GM18507 (cell line): ENCODE data around the gene RNLS.

ENCODE experiments used
- DNase-seq: peaks from one replicate; pipeline ENCODE4 v3.0.0; 2011; ENCODE audit warnings: low read depth; ENCODE audit not compliant: insufficient read length; ENCODE audit errors: extremely low spot score
- FAIRE-seq: peaks from 2 replicates; lab custom pipeline; 2011; peaks lifted over from hg19 to GRCh38; lab: Jason Lieb, UNC

Gene RNLS

GRCh38 chr10:88456730-88457129 is 126.4 kb downstream of the RNLS start:
- FAIRE-seq (no peak), DNase-seq (no peak)

GRCh38 chr10:88455831-88456230 is 127.3 kb downstream of the RNLS start:
- DNase-seq = no peak
- FAIRE-seq = no peak

- DNase-seq = no peak
These were observed 132.9 kb downstream of the RNLS start for GRCh38 chr10:88450201-88450600.

GRCh38 chr10:88442716-88443115 is 140.4 kb downstream of the RNLS start:
- DNase-seq (no peak), FAIRE-seq (no peak)

More at GRCh38 chr10:88450201-88450600, 132.9 kb downstream of the RNLS start:
- peak; percentile 9 for FAIRE-seq

GRCh38 chr10:88440541-88440940 is 142.6 kb downstream of the RNLS start:
- no peak for FAIRE-seq

GRCh38 chr10:88439932-88440331 is 143.2 kb downstream of the RNLS start:
- FAIRE-seq (no peak), DNase-seq (no peak)

More at GRCh38 chr10:88440541-88440940, 142.6 kb downstream of the RNLS start:
- DNase-seq = no peak

- DNase-seq = no peak
- FAIRE-seq = no peak
These were observed 145.7 kb downstream of the RNLS start for GRCh38 chr10:88437411-88437810.

- DNase-seq (no peak), FAIRE-seq (no peak)
These were observed 149.4 kb downstream of the RNLS start for GRCh38 chr10:88433565-88434186.

- FAIRE-seq (no peak), DNase-seq (no peak)
These were observed 152.0 kb downstream of the RNLS start for GRCh38 chr10:88431103-88431502.

GRCh38 chr10:88428976-88429375 is 154.1 kb downstream of the RNLS start:
- DNase-seq (no peak), FAIRE-seq (no peak)

- DNase-seq = no peak
- FAIRE-seq = no peak
These were observed 154.7 kb downstream of the RNLS start for GRCh38 chr10:88428442-88428841.

GRCh38 chr10:88427024-88427423 is 156.1 kb downstream of the RNLS start:
- FAIRE-seq (no peak), DNase-seq (no peak)

- FAIRE-seq = no peak
- DNase-seq = no peak
These were observed 158.2 kb downstream of the RNLS start for GRCh38 chr10:88424881-88425280.

- no peak for DNase-seq
- no peak for FAIRE-seq
These were observed 159.4 kb downstream of the RNLS start for GRCh38 chr10:88423732-88424131.

GRCh38 chr10:88421590-88421989 is 161.5 kb downstream of the RNLS start:
- FAIRE-seq (no peak), DNase-seq (no peak)

GRCh38 chr10:88418871-88419270 is 164.2 kb downstream of the RNLS start:
- FAIRE-seq = no peak
- no peak for DNase-seq

- no peak for FAIRE-seq
- no peak for DNase-seq
These were observed 165.6 kb downstream of the RNLS start for GRCh38 chr10:88417387-88418030.

GRCh38 chr10:88416801-88417200 is 166.3 kb downstream of the RNLS start:
- FAIRE-seq (no peak), DNase-seq (no peak)

GRCh38 chr10:88415533-88416130 is 167.5 kb downstream of the RNLS start:
- DNase-seq (no peak), FAIRE-seq (no peak)

- FAIRE-seq = peak; percentile 5
These were observed 169.7 kb downstream of the RNLS start for GRCh38 chr10:88413412-88413811.

GRCh38 chr10:88411772-88412349 is 171.3 kb downstream of the RNLS start:
- FAIRE-seq (peak; percentile 71), DNase-seq (no peak)

More at GRCh38 chr10:88413412-88413811, 169.7 kb downstream of the RNLS start:
- DNase-seq = no peak
